ENCODE results near the gene SLX4IP.

DNA sequence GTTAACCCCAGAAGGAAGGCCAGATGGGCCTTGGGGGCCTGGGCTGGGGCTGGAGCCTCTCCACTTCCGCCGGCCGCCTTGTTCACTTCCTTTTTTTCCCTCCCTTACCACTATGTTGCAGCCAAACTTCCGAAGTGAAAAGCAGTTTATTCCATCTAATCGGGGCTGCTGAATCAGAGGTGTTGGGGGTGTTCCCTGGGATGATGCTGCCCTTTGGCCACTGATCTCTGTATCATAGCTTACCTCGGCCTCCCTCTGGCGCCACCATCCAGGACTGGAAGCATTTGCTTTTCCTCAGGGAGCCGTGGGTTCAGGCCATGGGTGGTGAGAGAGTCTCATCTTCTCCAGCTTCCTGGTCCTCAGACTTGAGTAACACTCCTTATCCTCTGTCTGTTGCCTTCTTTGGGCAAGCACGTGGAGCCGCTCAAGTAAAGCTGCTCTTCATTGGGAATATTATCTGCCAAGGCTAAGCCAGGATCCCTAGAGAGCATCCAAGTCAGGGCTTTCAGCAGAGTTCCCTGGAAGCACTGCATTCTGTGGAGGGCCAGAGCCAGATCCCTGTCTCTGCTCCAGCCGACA lies 39.6 kb downstream of the SLX4IP start:
- TF ChIP-seq CTCF (IDR thresholded peaks at IDR 0.05; ENCODE audit: low read depth, low read length), result no peak
- no peak for TF ChIP-seq EZH2phosphoT487 (IDR thresholded peaks at IDR 0.05; ENCODE audit: low read depth)
